Fibroblast of the aortic adventitia (primary cell): Measurements from ENCODE around the gene HS3ST4. TPM values are rescaled to one million over a fixed set of nuclear protein-coding genes. Genes with fewer than 3 reads are reported as not detected.

ENCODE experiments used
- DNase-seq: peaks from one replicate; pipeline ENCODE4 v3.0.0-alpha.2; 2010; ENCODE audit warnings: low read depth
- H3K4me3 ChIP-seq: 2 replicates; pipeline ENCODE4 v1.5.1; 2011; ENCODE audit warnings: low read depth, mild to moderate bottlenecking, control low read depth, low read length, moderate library complexity
- total RNA-seq: library from RNA; depleted of rRNA; stranded (reverse); fragments of >200 nt; gene quantifications from 2 replicates; pipeline ENCODE4 v1.2.3, GENCODE V29; 2012; ENCODE audit warnings: low replicate concordance
- TF ChIP-seq, protein P1 (sequence below): IDR thresholded peaks from 2 replicates; pipeline ENCODE4 v1.5.1; 2011; ENCODE audit warnings: mild to moderate bottlenecking, low read length, control low read depth, inconsistent platforms; ENCODE audit not compliant: insufficient read depth

Gene HS3ST4
- total RNA-seq, 1 donor = not detected

DNA sequence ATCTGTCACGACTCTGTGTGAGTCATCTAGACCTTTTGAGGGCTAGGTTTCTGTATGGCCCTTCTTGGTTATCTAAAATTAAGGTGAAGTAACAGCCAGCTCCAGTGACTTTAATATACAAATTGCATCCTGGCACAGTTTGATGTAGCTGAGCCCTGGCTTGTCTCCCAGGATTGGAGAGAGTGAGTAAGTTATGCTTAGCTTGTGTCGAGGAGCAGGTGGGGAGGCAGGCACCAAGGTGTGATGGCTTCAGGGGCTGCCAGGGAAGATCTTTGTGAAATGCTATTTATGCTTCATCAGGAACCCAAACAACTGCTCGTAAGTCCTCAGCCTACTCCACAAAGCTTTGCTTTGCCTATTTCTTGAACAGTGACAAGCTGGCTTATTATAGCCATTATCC is 261.2 kb downstream of the HS3ST4 start:
- no peak overlapping the region for H3K4me3 ChIP-seq
- TF ChIP-seq, protein P1, sequence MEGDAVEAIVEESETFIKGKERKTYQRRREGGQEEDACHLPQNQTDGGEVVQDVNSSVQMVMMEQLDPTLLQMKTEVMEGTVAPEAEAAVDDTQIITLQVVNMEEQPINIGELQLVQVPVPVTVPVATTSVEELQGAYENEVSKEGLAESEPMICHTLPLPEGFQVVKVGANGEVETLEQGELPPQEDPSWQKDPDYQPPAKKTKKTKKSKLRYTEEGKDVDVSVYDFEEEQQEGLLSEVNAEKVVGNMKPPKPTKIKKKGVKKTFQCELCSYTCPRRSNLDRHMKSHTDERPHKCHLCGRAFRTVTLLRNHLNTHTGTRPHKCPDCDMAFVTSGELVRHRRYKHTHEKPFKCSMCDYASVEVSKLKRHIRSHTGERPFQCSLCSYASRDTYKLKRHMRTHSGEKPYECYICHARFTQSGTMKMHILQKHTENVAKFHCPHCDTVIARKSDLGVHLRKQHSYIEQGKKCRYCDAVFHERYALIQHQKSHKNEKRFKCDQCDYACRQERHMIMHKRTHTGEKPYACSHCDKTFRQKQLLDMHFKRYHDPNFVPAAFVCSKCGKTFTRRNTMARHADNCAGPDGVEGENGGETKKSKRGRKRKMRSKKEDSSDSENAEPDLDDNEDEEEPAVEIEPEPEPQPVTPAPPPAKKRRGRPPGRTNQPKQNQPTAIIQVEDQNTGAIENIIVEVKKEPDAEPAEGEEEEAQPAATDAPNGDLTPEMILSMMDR = no peak
- DNase-seq = no peak

DNA sequence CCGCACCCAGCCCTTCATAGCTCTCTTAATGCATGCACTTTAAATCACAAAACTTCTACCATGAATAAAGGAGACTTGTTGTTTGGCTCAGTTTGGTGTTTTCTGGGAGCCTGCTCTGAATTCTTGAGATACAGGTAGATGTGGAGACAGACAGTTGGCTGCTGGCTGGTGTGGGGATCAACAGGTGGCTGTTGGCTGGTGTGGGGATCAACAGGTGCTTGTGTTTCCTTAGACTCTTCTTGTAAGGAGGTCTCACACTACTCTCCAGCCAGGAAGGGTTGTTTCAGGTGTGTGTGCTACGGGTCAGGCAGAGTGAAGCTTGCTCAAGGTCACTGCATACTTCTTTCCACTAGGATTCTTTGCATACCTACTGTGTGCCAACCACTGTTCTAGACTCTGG is 265.9 kb downstream of the HS3ST4 start:
- no peak for DNase-seq
- H3K4me3 ChIP-seq = no peak overlapping the region
- TF ChIP-seq, protein P1 = no peak

DNA sequence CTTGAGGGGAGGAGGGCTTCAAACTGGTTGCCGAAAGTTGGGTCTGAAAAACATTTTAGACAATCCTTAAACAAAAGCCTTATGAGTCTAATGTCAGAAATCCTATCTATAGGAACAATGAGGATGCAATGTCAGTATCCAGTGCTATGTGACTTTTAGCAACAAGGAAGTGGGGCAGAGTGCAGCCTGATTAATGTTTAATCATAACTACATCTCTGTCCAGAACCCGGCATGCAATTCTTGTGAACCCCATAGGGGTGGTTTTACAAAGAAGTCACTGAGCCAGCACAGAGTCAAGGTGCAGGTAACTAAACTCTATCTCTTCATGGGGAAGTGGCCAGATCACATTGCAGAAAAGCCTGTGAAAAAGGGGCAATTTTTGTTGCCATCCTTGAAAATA is 267.5 kb downstream of the HS3ST4 start:
- TF ChIP-seq, protein P1 = no peak
- H3K4me3 ChIP-seq = no peak overlapping the region
- no peak for DNase-seq

DNA sequence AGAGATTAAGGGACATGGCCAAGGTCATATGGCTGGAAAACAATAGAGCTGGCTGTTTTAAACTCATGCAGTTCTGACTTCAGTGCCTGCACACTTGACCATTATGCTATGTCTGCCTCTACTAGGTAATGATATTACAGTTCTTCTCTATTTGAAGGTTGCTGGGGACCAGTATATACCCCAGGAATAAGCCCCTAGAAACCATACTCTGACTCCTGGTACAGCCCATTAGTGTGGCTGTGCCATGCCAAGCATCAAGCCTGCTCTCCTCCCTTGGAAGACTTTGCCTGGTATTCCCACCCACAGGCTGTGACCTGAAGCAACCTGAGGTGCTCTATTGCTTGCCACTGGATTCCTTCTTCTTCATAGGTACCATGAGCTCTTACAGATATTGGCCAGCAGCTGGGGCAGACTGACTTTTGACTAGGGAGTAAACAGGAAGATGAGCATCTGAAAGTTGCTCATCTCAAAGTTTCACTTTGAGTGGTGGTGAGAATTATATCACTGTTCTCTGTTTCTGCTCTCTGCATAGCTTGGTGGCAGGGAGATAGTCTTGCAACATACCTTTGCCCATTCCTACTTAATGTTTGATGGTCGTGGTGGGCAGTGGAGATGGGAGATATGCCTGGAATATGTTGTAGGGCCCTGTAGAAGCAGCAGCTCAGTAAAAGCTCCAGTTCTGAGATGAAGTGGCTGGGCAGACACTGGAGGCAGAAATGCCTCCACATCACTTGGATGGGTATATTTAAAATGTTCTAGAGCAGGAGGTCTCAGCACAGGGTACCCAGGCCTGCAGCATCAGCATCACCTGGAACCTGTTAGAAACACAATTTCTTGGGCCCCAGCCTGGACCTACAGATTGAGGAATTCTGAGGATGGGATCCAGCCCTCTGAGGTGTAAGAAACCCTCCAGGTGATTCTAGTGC is 274.7 kb downstream of the HS3ST4 start:
- TF ChIP-seq, protein P1 = no peak
- H3K4me3 ChIP-seq = no peak overlapping the region
- DNase-seq = no peak

DNA sequence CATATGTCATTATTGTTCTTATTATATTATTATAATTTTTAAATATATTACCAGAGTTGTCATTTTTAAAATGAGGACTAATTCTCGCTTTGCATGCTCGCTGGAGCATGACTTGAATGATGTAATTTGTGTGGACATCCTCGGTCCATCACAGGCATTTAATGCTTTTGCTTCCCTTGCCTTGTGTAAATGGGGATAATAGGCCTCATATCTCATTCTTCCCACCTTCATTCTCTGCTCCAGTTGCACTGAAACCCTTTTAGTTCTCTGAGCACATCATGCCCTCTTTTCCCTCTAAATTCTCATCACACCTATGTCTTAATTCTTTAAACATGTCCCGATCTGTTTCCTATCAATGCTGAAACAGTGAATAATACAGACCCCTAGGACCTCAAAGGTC is 285.4 kb downstream of the HS3ST4 start:
- DNase-seq = no peak
- H3K4me3 ChIP-seq = no peak overlapping the region
- TF ChIP-seq, protein P1 = no peak

DNA sequence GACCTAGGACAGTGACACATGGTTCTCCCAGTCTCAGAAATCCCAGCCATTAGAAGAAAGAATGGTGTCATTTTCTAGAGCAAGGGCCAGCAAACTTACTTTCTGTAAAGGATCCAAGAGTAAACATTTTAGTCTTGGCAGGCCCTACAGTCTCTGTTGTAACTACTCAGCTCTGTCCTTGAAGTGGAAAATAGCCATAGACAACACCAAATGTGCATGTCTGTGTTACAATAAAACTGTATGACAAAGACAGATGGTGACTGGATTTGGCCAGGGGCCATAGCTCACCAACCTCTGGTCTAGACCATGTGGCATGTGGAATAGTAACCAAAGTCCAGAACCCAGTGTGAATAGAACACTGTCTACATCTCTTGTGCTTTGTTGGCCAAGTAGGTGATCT is 286.5 kb downstream of the HS3ST4 start:
- TF ChIP-seq, protein P1 = no peak
- H3K4me3 ChIP-seq = no peak overlapping the region
- no peak for DNase-seq
